Natural killer cell (primary cell): ENCODE results near the gene LINC01488. TPM values are rescaled to one million over a fixed set of nuclear protein-coding genes. Genes with fewer than 3 reads are reported as not detected.

Source experiments
- ATAC-seq, 3 donors: fragments of 150-1000 bp in 2 of 3; fragments of 200-7000 bp in 1 of 3; cut with Tn5 transposase; 1 replicate in 1 of 3; 2 replicates in 2 of 3; pipeline ENCODE4 v1.10.0; 2021; ENCODE audit warnings: mild to moderate bottlenecking in 2 of 3, moderate library complexity in 2 of 3
- DNase-seq, 2 donors: peaks; one replicate each; pipeline versions ENCODE4 v3.0.0 to v3.0.0-alpha.2; 2013 to 2021; ENCODE audit warnings: mixed read lengths in 1 of 2
- H3K27ac ChIP-seq: one replicate; pipeline ENCODE4 v1.5.1; 2013; ENCODE audit warnings: mild to moderate bottlenecking, low read length
- H3K27me3 ChIP-seq: one replicate; pipeline ENCODE4 v1.6.1; 2013; ENCODE audit warnings: low read length; ENCODE audit not compliant: control insufficient read depth, insufficient read depth
- H3K36me3 ChIP-seq: one replicate; pipeline ENCODE4 v1.6.1; 2013; ENCODE audit warnings: low read length; ENCODE audit not compliant: control insufficient read depth, insufficient read depth
- H3K4me1 ChIP-seq: one replicate; pipeline ENCODE4 v1.6.1; 2013; ENCODE audit warnings: low read length; ENCODE audit not compliant: control insufficient read depth, insufficient read depth
- H3K4me3 ChIP-seq: one replicate; pipeline ENCODE4 v1.5.1; 2013; ENCODE audit warnings: low read length
- H3K9me3 ChIP-seq: one replicate; pipeline ENCODE4 v1.6.1; 2013; ENCODE audit warnings: low read length; ENCODE audit not compliant: control insufficient read depth, insufficient read depth
- H3K27ac Mint-ChIP-seq, 2 donors: one replicate each; pipeline ENCODE4 v1.8.0; 2022; ENCODE audit warnings: mild to moderate bottlenecking in 2 of 2, mixed read lengths in 2 of 2, moderate library complexity in 1 of 2
- H3K27me3 Mint-ChIP-seq, 2 donors: one replicate each; pipeline ENCODE4 v1.8.0; 2022; ENCODE audit warnings: low read depth in 2 of 2, mixed read lengths in 2 of 2
- H3K36me3 Mint-ChIP-seq: one replicate; pipeline ENCODE4 v1.8.0; 2022; ENCODE audit warnings: mixed read lengths
- H3K4me1 Mint-ChIP-seq, 2 donors: one replicate each; pipeline ENCODE4 v1.8.0; 2022; ENCODE audit warnings: mixed read lengths in 2 of 2
- H3K4me3 Mint-ChIP-seq: one replicate; pipeline ENCODE4 v1.8.0; 2022; ENCODE audit warnings: mild to moderate bottlenecking, moderate library complexity, mixed read lengths
- H3K9me3 Mint-ChIP-seq, 2 donors: one replicate each; pipeline ENCODE4 v1.8.0; 2022; ENCODE audit warnings: mixed read lengths in 2 of 2
- WGBS: methylation state at CpG from one replicate; pipeline ENCODE4 v1.1.7; 2013; ENCODE audit warnings: missing lambda C conversion rate; ENCODE audit not compliant: insufficient coverage; 5-methylcytosine and 5-hydroxymethylcytosine counted together
- intact Hi-C: fragments of 100-400 bp; cut with micrococcal nuclease; formaldehyde crosslinking; loops from one replicate; pipeline ENCODE4 v1.14.2; 2022
- total RNA-seq, 4 donors: library from RNA; stranded (reverse); fragments of 120-200 nt in 1 of 4; gene quantifications; one replicate each; pipeline versions ENCODE4 v1.2.3 to v1.2.4, GENCODE V29; 2013 to 2022
- TF ChIP-seq, protein P1 (sequence below): fragments of 200-600 bp; IDR thresholded peaks from one replicate; pipeline ENCODE4 v1.8.0; 2022; ENCODE audit warnings: antibody characterized with exemption

The LINC01488 gene
- total RNA-seq, 3 donors from 2014 or later (not counting 1 experiment from before 2014, with no cell fraction given), result not detected

DNA sequence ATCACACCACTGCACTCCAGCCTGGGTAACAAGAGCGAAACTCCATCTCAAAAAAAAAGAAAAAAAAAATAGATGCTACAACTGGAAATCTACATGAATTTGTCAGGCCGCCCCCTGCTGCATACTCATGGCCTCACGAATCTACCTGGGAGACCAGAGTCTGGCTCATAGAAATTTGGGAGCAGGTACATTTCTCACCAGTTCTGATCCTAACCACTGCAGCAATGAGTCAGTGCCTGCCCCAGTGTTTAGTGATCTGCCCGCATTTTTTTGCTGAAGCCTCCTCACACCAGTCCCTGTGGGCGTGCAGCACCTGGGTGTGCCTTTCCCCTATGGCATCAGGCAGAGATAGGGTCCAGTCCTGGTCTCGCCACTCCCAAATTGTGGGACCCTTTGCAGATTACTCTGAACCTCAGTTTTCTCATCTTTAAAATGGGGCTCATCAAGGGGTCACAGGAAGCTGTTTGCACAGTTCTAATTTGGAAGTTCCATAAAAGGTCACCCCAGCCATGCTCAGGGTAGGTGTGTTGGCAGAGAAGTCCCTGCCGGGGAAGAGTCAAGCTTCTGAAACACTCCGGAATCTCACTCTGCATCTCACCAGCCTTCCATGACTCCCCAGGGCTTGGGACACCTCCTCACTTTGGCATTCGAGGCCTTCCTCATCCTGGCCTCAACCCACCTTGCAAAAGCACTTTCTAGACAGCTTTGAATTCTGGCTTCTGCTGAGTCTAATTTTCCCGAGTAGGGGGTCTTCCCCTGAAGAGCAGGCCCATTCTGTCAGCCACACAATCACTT lies 39.3 kb upstream of the LINC01488 start:
- ATAC-seq, result no peak
- H3K4me1 Mint-ChIP-seq, result peaks cover 0 to 13% of the 10 kb centered on the region in 2 donors
- H3K27me3 Mint-ChIP-seq, result peaks cover 13 to 18% of the 10 kb centered on the region in 2 donors
- H3K27ac Mint-ChIP-seq, result no peak overlapping the region
- DNase-seq, result no peak
- no peaks in the 10 kb centered on the region for H3K9me3 Mint-ChIP-seq
- H3K9me3 ChIP-seq, result no peaks in the 10 kb centered on the region
- H3K4me1 ChIP-seq, result peaks cover 24% of the 10 kb centered on the region
- 88% methylated on average over 9 of the region's 10 CpGs for WGBS
- no peaks in the 10 kb centered on the region for H3K36me3 Mint-ChIP-seq
- no peak overlapping the region for H3K27ac ChIP-seq
- intact Hi-C loops, result no loop called here
- no peaks in the 10 kb centered on the region for H3K36me3 ChIP-seq
- H3K4me3 ChIP-seq, result no peak overlapping the region
- no peak overlapping the region for H3K4me3 Mint-ChIP-seq
- TF ChIP-seq, protein P1, sequence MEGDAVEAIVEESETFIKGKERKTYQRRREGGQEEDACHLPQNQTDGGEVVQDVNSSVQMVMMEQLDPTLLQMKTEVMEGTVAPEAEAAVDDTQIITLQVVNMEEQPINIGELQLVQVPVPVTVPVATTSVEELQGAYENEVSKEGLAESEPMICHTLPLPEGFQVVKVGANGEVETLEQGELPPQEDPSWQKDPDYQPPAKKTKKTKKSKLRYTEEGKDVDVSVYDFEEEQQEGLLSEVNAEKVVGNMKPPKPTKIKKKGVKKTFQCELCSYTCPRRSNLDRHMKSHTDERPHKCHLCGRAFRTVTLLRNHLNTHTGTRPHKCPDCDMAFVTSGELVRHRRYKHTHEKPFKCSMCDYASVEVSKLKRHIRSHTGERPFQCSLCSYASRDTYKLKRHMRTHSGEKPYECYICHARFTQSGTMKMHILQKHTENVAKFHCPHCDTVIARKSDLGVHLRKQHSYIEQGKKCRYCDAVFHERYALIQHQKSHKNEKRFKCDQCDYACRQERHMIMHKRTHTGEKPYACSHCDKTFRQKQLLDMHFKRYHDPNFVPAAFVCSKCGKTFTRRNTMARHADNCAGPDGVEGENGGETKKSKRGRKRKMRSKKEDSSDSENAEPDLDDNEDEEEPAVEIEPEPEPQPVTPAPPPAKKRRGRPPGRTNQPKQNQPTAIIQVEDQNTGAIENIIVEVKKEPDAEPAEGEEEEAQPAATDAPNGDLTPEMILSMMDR, result no peak
- H3K27me3 ChIP-seq, result peaks cover 10% of the 10 kb centered on the region

- Histone ChIP-seq H3K4me3 (no peak overlapping the region), H3K4me1 (peaks cover 24% of the 10 kb centered on the region), H3K36me3 (no peaks in the 10 kb centered on the region), H3K9me3 (no peaks in the 10 kb centered on the region), H3K27me3 (peaks cover 10% of the 10 kb centered on the region), H3K27ac (no peak overlapping the region)
- TF ChIP-seq, protein P1, result no peak
- no peaks in the 10 kb centered on the region for H3K9me3 Mint-ChIP-seq
- H3K4me3 Mint-ChIP-seq, result no peak overlapping the region
- H3K36me3 Mint-ChIP-seq, result no peaks in the 10 kb centered on the region
- intact Hi-C loops, result no loop called here
- WGBS, result 74% methylated on average over 10 of the region's 10 CpGs
- no peak overlapping the region for H3K27ac Mint-ChIP-seq
- H3K27me3 Mint-ChIP-seq, result peaks cover 18 to 24% of the 10 kb centered on the region in 2 donors
- DNase-seq, result no peak
- peaks cover 0 to 13% of the 10 kb centered on the region in 2 donors for H3K4me1 Mint-ChIP-seq
- no peak for ATAC-seq
These were observed 38.7 kb upstream of the LINC01488 start for GRCh38 chr11:69442807-69443137.

DNA sequence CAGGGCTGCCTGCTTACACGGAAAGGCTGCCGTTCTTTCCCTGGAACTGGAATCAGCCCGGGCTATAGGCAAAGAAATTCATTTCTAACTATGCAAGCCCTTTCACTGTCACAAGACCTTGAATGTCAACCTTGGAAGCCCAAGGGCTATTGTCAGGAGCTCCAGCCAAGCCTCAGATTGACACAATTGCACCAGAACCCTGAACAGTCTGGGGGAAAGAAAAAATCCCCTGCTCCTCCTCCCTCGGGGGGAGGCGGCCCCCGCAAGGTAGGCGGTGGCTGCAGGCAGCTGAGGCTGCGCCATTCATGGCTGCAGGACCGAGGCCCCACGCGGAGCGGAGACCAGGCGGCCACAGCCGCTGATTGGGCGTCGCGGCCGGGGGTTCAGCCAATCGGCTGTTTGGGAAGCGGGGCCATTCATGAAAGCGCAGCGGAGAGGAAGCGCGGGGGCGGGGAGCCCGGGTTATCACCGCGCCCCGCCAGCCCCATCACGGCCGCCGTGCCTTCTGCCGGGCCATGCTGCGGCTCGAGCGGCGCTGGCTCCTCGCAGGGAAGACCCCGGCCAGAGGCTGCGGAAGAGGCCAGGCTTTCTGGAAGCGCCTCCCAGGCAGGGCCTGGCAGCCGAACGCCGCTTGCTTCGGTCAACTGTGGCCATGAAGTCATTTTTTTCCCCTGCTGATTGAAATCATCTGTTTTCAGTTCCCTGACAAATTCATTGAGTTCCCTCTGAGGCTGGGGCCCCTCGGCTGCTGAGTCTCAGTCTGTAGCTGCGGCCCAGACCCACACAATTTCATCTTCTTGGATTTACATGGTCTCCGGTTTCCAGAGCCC lies 38.1 kb upstream of the LINC01488 start:
- TF ChIP-seq, protein P1, result no peak
- ATAC-seq, result peak; percentile 81 to 94 (median 91)
- H3K36me3 ChIP-seq, result no peaks in the 10 kb centered on the region
- peak; percentile 55 to 75 for DNase-seq
- Mint-ChIP-seq H3K27me3 (peaks cover 18 to 30% of the 10 kb centered on the region in 2 donors), H3K9me3 (no peaks in the 10 kb centered on the region), H3K4me1 (peaks cover 0 to 13% of the 10 kb centered on the region in 2 donors), H3K27ac (no peak overlapping the region), H3K36me3 (no peaks in the 10 kb centered on the region), H3K4me3 (peak overlapping the region; percentile 57)
- H3K4me1 ChIP-seq, result peaks cover 24% of the 10 kb centered on the region
- WGBS, result 5% methylated on average over 48 of the region's 48 CpGs
- intact Hi-C loops, result no loop called here
- H3K27me3 ChIP-seq, result peaks cover 10% of the 10 kb centered on the region
- H3K27ac ChIP-seq, result no peak overlapping the region
- H3K9me3 ChIP-seq, result no peaks in the 10 kb centered on the region
- no peak overlapping the region for H3K4me3 ChIP-seq
